Iris pigment epithelial cell (primary cell): ENCODE measurements around the gene PACC1.
"Not testable (repeated sequence)": the region's sequence is repeated elsewhere in the genome, so short reads cannot be mapped to it uniquely, and the experiment has no call there.

Source experiments
- DNase-seq: peaks from one replicate; pipeline ENCODE4 v3.0.0-alpha.2; 2011; ENCODE audit warnings: low read depth

PACC1 gene

DNA sequence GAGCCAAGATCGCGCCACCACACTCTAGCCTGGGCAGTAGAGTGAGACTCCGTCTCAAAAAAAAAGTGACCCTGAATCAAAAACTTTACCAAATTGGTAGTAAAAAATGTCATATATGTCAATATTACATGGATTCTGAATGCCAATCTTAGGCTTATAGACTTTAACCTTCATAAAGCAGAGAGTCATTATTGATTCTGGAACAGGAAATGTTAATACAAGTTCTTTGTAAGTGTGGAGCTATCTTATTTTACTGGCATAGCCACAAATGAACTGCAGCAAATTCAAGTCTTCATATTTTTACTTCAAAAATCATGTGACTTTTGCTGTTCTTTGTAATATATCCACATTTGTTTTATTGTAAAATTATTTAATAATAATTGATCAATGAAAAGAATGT, 88.1 kb downstream of the PACC1 start:
- no peak for DNase-seq

GRCh38 chr1:212323066-212323465, 91.6 kb downstream of the PACC1 start:
- no peak for DNase-seq

DNA sequence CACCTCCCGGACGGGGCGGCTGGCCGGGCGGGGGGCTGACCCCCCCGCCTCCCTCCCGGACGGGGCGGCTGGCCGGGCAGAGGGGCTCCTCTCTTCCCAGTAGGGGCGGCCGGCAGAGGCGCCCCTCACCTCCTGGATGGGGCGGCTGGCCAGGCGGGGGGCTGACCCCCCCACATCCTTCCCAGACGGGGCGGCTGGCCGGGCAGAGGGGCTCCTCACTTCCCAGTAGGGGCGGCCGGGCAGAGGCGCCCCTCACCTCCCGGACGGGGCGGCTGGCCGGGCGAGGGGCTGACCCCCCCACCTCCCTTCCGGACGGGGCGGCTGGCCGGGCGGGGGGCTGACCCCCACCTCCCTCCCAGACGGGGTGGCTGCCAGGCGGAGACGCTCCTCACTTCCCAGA, 93.7 kb downstream of the PACC1 start:
- DNase-seq = not testable (repeated sequence)

DNA sequence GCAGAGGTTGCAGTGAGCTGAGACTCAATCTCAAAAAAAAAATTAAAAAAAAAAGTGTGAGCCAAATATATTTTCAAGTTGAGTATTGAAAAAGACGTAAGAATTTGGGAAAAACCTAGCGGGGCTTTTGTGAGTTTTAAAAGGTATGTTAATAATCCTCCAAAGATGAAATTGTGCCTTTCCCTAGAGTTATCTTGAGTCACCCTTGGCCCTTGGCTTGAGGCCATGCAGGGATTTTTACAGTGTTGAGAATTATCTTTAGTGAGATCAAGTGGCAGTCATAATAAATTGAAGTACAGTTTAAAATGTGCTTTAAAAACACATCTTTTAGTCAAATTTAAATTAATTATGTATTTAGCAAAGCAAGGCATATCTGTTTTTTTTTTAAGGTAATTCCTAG, 96.8 kb downstream of the PACC1 start:
- no peak for DNase-seq

GRCh38 chr1:212315907-212316306, 98.8 kb downstream of the PACC1 start:
- DNase-seq = peak; percentile 32

DNA sequence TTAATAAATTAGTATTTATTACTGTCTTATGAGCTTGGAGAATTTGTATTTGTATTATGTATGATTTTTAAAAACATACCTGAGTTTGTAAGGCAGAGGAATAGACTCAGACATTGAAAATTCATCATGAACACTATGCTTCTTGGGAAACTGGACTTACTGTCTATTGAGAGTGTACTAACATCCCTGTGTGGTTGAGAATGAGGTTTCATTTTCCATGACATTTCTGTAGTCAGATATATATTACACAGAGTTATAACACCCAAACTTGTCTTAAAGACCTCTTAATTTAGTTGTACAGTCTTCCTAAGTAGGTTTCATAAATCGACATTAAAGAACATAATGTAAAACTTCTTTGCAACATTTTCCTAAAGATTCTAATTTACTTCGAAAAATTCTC, 99.5 kb downstream of the PACC1 start:
- no peak for DNase-seq
